ENCODE data around the gene TRAF4. TPM values are rescaled to one million over a fixed set of nuclear protein-coding genes. Genes with fewer than 3 reads are reported as not detected.

TRAF4 gene
- total RNA-seq, 1 experiment from 2014 or later: 268 TPM

GRCh38 chr17:28744104-28744971, 527 bp downstream of the TRAF4 start (continued):
- TF ChIP-seq PRDM15 (CRISPR knock-in tag; IDR thresholded peaks at IDR 0.05): no peak
- TF ChIP-seq CBFB (CRISPR knock-in tag; IDR thresholded peaks at IDR 0.05; ENCODE audit: low read depth): no peak
- TF ChIP-seq ZNF671 (CRISPR knock-in tag; IDR thresholded peaks at IDR 0.05): no peak
- TF ChIP-seq ELF4 (CRISPR knock-in tag; IDR thresholded peaks at IDR 0.05; ENCODE audit: low read depth): no peak
- no peak for TF ChIP-seq ZNF425 (CRISPR knock-in tag; conservative IDR thresholded peaks at IDR 0.05)
- peak; percentile 99 for TF ChIP-seq ZBTB21 (CRISPR knock-in tag; IDR thresholded peaks at IDR 0.05; ENCODE audit: borderline replicate concordance)
- no peak for TF ChIP-seq ZNF396 (CRISPR knock-in tag; IDR thresholded peaks at IDR 0.05; ENCODE audit: borderline replicate concordance)
- no peak for TF ChIP-seq JUN (CRISPR knock-in tag; IDR thresholded peaks at IDR 0.05)
- no peak for TF ChIP-seq ZNF138 (CRISPR knock-in tag; conservative IDR thresholded peaks at IDR 0.05)
- TF ChIP-seq PREB (CRISPR knock-in tag; IDR thresholded peaks at IDR 0.05; ENCODE audit: borderline replicate concordance): no peak
- no peak for TF ChIP-seq ATF2 (CRISPR knock-in tag; IDR thresholded peaks at IDR 0.05; ENCODE audit: borderline replicate concordance, low read depth)
- no peak for TF ChIP-seq NFE2L1 (CRISPR knock-in tag; IDR thresholded peaks at IDR 0.05)
- TF ChIP-seq USF1 (CRISPR knock-in tag; IDR thresholded peaks at IDR 0.05): peak; percentile 17; the same call in 1 of the 2 replicates
- 0 out of 2 replicates have a peak, but pooled peaks have one; percentile 2 for TF ChIP-seq AFF4 (CRISPR knock-in tag; IDR thresholded peaks at IDR 0.05; ENCODE audit: borderline replicate concordance)
- TF ChIP-seq E2F1 (CRISPR knock-in tag; IDR thresholded peaks at IDR 0.05): no peak
- TF ChIP-seq TEAD4 (CRISPR knock-in tag; IDR thresholded peaks at IDR 0.05): peak; percentile 48
- no peak for TF ChIP-seq SP1 (CRISPR knock-in tag; conservative IDR thresholded peaks at IDR 0.05)
- no peak for TF ChIP-seq ZNF263 (CRISPR knock-in tag; IDR thresholded peaks at IDR 0.05; ENCODE audit: low read depth)
- no peak for TF ChIP-seq CDX4 (CRISPR knock-in tag; IDR thresholded peaks at IDR 0.05; ENCODE audit: borderline replicate concordance)
- no peak for TF ChIP-seq CREB1 (CRISPR knock-in tag; IDR thresholded peaks at IDR 0.05)
- no peak; the same call in 1 of the 2 replicates for TF ChIP-seq RELA (CRISPR knock-in tag; IDR thresholded peaks at IDR 0.05; ENCODE audit: borderline replicate concordance)
- TF ChIP-seq FOXK1 (CRISPR knock-in tag; IDR thresholded peaks at IDR 0.05): peak; percentile 14; the same call in 1 of the 2 replicates
- TF ChIP-seq MXD4 (CRISPR knock-in tag; IDR thresholded peaks at IDR 0.05; ENCODE audit: borderline replicate concordance): no peak

All from WTC11 (cell line).